Stimulated activated naive B cell treated with anti-CD40 and anti-IgM and Interleukin-4, amounts not matched to agents 10 μg/mL and 1 μg/mL and 100 μg/mL, for 72 hours (primary cell): Measurements from ENCODE around the gene HEG1.
"Not testable (repeated sequence)": the region's sequence is repeated elsewhere in the genome, so short reads cannot be mapped to it uniquely, and the experiment has no call there.

ENCODE experiments used
- ATAC-seq, 2 donors: fragments of 150-1000 bp; cut with Tn5 transposase; replicated peaks; 2 replicates each; pipeline ENCODE4 v1.10.0; 2021; ENCODE audit warnings: moderate library complexity in 1 of 2
- DNase-seq: peaks from one replicate; pipeline ENCODE4 v3.0.0; 2021
- H3K27ac Mint-ChIP-seq: one replicate; pipeline ENCODE4 v1.8.0; 2022; ENCODE audit warnings: mild to moderate bottlenecking, mixed read lengths
- H3K27me3 Mint-ChIP-seq, 2 donors: one replicate each; pipeline ENCODE4 v1.8.0; 2022; ENCODE audit warnings: mixed read lengths in 2 of 2
- H3K36me3 Mint-ChIP-seq, 2 donors: one replicate each; pipeline ENCODE4 v1.8.0; 2022; ENCODE audit warnings: mixed read lengths in 2 of 2, mild to moderate bottlenecking in 1 of 2
- H3K4me1 Mint-ChIP-seq, 2 donors: one replicate each; pipeline ENCODE4 v1.8.0; 2022; ENCODE audit warnings: mixed read lengths in 2 of 2, mild to moderate bottlenecking in 1 of 2
- H3K4me3 Mint-ChIP-seq, 2 donors: one replicate each; pipeline ENCODE4 v1.8.0; 2022; ENCODE audit warnings: mild to moderate bottlenecking in 2 of 2, mixed read lengths in 2 of 2, moderate library complexity in 1 of 2
- H3K9me3 Mint-ChIP-seq, 2 donors: one replicate each; pipeline ENCODE4 v1.8.0; 2022; ENCODE audit warnings: mixed read lengths in 2 of 2, mild to moderate bottlenecking in 1 of 2

HEG1 gene, protein sequence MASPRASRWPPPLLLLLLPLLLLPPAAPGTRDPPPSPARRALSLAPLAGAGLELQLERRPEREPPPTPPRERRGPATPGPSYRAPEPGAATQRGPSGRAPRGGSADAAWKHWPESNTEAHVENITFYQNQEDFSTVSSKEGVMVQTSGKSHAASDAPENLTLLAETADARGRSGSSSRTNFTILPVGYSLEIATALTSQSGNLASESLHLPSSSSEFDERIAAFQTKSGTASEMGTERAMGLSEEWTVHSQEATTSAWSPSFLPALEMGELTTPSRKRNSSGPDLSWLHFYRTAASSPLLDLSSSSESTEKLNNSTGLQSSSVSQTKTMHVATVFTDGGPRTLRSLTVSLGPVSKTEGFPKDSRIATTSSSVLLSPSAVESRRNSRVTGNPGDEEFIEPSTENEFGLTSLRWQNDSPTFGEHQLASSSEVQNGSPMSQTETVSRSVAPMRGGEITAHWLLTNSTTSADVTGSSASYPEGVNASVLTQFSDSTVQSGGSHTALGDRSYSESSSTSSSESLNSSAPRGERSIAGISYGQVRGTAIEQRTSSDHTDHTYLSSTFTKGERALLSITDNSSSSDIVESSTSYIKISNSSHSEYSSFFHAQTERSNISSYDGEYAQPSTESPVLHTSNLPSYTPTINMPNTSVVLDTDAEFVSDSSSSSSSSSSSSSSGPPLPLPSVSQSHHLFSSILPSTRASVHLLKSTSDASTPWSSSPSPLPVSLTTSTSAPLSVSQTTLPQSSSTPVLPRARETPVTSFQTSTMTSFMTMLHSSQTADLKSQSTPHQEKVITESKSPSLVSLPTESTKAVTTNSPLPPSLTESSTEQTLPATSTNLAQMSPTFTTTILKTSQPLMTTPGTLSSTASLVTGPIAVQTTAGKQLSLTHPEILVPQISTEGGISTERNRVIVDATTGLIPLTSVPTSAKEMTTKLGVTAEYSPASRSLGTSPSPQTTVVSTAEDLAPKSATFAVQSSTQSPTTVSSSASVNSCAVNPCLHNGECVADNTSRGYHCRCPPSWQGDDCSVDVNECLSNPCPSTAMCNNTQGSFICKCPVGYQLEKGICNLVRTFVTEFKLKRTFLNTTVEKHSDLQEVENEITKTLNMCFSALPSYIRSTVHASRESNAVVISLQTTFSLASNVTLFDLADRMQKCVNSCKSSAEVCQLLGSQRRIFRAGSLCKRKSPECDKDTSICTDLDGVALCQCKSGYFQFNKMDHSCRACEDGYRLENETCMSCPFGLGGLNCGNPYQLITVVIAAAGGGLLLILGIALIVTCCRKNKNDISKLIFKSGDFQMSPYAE (N-terminal part only)

DNA sequence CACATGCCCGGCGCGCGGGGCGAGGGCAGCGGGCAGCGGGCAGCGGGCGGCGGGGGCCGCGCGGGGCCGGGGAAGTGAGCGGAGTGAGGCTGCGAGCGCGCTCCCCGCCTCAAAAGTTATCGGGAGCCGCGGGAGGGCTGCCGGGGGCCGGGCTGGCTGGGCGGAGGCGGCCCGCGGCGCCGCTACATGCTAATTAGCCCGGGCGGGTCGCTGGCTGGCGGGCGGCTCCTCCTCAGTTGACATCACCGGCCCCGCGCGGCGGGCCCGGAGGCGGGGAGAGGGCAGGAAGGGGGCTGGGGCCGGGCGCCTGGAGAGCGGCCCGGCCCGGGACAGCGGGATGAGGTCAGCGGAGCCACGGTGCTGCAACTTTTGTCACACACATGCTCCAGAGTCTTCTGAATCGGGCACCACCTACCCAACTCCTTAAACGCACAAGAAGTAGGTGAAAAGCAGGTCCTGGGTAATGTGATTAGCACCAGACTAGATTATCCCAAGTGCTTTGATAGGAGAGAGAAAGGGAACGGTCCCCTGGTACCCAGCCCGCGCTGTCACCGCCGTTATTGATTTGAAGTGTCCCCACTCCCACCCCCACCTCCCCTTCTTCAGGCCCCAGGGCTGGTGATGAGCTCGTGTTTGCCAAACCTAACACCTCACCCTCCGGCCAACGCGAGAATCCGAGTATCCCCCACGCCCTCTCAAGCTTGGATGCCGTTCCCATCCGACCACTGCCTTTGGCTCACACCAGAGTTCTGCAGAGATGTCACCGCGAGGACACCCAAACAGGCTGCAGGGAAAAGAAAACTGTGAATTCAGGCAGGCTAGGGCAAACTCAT, at the start of gene HEG1:
TSS of gene HEG1 (minus strand) at position 85 of the 833 bp plus-strand sequence. CDS start 107 bp downstream, outside the sequence.
- ATAC-seq (peak; percentile 69 to 80), DNase-seq (peak; percentile 60)
- Mint-ChIP-seq H3K27ac (peak within 1 kb of the TSS; percentile 90), H3K9me3 (no peaks in the 10 kb centered on the region), H3K27me3 (peaks cover 11 to 18% of the 10 kb centered on the region in 2 donors), H3K4me1 (peaks cover 33 to 39% of the 10 kb centered on the region in 2 donors), H3K4me3 (peak within 1 kb of the TSS; percentile 85 to 93), H3K36me3 (peaks cover 0 to 3% of the 10 kb centered on the region in 2 donors)

DNA sequence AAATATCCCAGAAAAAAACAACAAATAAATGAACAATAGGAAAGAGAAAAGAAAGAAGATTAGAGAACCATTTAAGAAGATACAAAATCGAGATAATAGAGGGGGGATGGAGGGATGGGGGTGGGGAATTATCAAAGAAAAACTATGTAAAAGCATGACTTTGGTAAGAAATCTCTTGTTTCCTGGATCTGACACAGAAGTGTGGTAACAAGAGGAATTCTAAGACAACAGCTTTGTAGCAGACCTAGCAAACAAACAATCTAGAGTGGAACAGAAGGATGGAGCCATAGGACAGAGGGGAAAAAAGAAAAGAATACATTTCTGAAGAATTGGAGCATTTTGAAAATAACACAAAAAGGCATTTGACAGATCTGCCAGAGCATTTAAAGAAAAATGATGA, 49.3 kb upstream of the HEG1 start:
- H3K36me3 Mint-ChIP-seq = peaks cover 5 to 7% of the 10 kb centered on the region in 2 donors
- DNase-seq (no peak), ATAC-seq (no peak)
- no peak overlapping the region for H3K27ac Mint-ChIP-seq
- peaks cover 33 to 43% of the 10 kb centered on the region in 2 donors for H3K4me1 Mint-ChIP-seq
- no peak overlapping the region for H3K4me3 Mint-ChIP-seq
- peaks cover 7 to 15% of the 10 kb centered on the region in 2 donors for H3K27me3 Mint-ChIP-seq
- peaks cover 4 to 7% of the 10 kb centered on the region in 2 donors for H3K9me3 Mint-ChIP-seq

DNA sequence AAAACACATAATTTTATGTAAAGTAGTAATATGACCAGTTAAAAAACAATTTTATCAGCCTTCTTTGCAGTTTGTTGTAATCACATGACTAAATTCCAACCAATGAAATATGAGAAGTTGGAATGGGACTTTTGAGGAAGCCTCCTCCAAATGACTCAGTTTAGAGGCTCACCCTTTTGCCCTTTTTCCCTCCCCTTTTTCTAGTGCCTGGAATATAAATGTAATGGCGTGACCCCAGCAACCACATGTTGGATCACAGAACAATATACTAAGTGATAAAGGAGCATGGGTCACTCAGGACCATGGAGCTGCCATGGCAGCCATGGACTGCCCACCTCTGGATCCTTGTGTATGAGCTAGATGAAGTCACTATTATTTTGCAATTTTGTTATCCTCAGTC, 48.8 kb upstream of the HEG1 start:
- Mint-ChIP-seq H3K27ac (peak overlapping the region; percentile 9), H3K36me3 (peaks cover 8 to 11% of the 10 kb centered on the region in 2 donors), H3K4me1 (peaks cover 28 to 38% of the 10 kb centered on the region in 2 donors), H3K4me3 (no peak overlapping the region), H3K9me3 (peaks cover 6 to 11% of the 10 kb centered on the region in 2 donors), H3K27me3 (peaks cover 7 to 20% of the 10 kb centered on the region in 2 donors)
- DNase-seq (no peak), ATAC-seq (no peak)

DNA sequence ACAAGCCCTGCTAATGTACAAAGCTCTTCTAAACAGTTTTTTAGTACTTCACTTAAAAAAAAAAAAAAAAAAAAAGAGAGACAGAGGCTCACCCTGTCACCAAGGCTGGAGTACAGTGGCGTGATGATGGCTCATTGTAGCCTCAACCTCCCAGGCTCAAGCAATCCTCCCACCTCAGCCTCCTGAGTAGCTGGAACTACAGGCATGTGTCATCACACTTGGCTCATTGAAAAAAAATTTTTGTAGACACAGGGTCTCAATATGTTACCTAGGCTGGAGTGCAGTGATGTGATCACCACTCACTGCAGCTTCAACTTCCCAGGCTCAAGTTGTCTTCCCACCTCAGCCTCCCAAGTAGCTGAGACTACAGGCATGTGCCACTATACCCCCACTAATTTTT, 47.6 kb upstream of the HEG1 start:
- H3K27ac Mint-ChIP-seq = peak overlapping the region; percentile 53
- H3K27me3 Mint-ChIP-seq = peaks cover 7 to 20% of the 10 kb centered on the region in 2 donors
- no peak overlapping the region for H3K4me3 Mint-ChIP-seq
- H3K9me3 Mint-ChIP-seq = peaks cover 6 to 16% of the 10 kb centered on the region in 2 donors
- peaks cover 8 to 14% of the 10 kb centered on the region in 2 donors for H3K36me3 Mint-ChIP-seq
- H3K4me1 Mint-ChIP-seq = peaks cover 19 to 25% of the 10 kb centered on the region in 2 donors
- ATAC-seq (no peak), DNase-seq (no peak)

DNA sequence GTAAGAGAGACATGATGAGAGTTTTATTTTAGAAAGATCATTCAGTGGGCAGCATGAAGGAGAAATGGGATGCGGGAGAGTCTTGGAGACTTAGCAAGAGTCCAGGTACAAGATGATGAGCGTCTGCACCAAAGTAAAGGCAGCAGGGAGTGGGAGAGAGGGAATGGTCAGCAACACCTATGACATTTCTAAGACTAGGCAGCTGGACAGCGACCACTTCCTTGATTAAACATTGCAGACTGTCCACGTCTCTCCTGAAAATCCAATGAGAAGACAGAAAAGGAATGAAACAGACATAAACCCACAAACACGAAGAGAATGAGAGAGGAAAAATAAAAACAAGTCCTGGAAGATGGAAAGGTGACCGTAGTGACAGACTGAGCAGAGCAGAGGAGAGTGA, 46.7 kb upstream of the HEG1 start:
- Mint-ChIP-seq H3K9me3 (peaks cover 6 to 16% of the 10 kb centered on the region in 2 donors), H3K4me1 (peaks cover 11 to 16% of the 10 kb centered on the region in 2 donors), H3K27ac (no peak overlapping the region), H3K4me3 (no peak overlapping the region), H3K27me3 (peaks cover 7 to 20% of the 10 kb centered on the region in 2 donors), H3K36me3 (peaks cover 8 to 14% of the 10 kb centered on the region in 2 donors)
- DNase-seq (no peak), ATAC-seq (no peak)

DNA sequence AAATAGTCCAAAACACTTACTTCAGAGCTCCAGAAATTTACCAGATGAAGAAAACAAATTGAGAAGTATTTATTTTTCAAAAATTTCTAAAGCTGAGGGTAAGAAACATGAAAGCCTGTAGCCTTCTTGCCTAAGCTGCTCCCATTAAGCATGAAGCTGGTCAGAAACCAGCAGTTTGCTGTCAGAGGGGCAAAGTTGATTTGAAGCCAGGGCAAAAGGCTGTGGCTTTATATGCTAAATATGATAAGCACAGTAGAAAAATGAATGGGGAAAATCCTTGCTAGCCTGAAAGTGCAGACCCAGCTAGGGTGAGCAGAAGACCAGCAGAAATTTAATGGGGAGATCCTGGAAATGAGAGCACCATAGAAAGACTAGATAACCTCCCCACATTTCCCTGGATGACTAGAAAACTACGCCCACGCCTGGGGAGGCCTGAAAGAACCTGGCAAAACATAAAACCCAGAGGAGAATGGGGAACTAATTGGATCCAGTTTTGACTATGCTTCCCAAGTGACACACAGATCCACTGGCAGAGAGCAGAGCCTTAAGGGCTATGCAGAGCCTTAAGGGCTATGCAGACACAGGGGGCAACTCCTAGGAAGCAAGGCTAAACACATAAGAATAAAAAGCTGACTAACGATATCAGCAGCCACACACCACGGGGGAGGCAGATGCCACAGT, 43.0 kb upstream of the HEG1 start:
- Mint-ChIP-seq H3K4me3 (no peak overlapping the region), H3K27me3 (peaks cover 7 to 13% of the 10 kb centered on the region in 2 donors), H3K36me3 (peaks cover 3 to 7% of the 10 kb centered on the region in 2 donors), H3K27ac (no peak overlapping the region), H3K9me3 (peaks cover 2 to 9% of the 10 kb centered on the region in 2 donors), H3K4me1 (peaks cover 3% of the 10 kb centered on the region in 2 donors)
- DNase-seq (no peak), ATAC-seq (peak in 1 of 2 donors; percentile 39)

DNA sequence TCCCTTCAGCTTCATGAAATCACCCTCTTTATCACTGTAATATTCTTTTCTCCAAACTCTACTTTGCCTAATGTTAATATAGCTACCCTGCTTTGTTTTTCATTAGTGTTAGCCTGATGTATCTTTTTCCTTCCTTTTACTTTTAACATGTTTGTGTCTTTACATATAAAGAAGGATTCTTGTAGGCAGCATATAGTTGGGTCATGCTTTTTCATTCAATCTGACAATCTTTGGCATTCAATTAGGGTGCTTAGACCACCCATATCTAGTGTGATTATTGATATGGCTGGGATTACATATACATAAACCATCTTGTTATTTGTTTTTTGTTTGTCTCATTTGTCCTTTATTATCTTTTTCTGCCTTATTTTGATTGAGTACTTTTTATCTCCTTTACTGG, 34.9 kb upstream of the HEG1 start:
- Mint-ChIP-seq H3K27me3 (no peaks in the 10 kb centered on the region), H3K4me1 (no peaks in the 10 kb centered on the region), H3K36me3 (peaks cover 0 to 4% of the 10 kb centered on the region in 2 donors), H3K9me3 (peaks cover 0 to 2% of the 10 kb centered on the region in 2 donors), H3K27ac (no peak overlapping the region), H3K4me3 (no peak overlapping the region)
- ATAC-seq = no peak
- no peak for DNase-seq

DNA sequence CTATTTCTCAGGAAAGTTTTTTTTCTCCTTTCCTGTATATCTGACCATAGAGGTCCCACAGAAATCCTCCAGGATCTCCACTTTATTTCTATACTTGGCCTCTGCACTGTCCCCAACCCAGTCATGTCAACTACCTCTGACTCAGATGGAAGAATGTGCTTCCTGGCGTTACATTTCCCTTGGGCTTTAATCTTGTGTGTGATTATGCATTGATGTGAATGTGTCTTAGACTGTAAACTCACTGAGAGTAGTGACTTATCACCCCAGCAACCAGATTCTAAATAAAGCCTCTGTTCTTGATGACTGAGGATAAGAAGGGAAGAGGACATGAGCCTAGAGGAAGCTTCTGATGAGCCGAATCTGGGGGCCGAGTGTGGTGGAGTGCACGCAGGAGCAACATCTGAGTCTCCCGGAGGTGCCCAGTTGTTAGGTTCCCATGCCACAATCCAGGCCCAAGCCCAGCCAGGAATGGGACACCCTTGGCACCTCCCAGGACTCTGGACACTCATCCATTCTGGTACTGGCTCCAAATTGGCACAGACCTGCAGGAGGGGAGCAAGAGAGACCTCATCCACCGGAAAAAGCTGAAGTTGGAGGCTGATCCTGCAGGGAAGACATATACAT, 32.1 kb upstream of the HEG1 start:
- H3K9me3 Mint-ChIP-seq = peaks cover 0 to 2% of the 10 kb centered on the region in 2 donors
- peaks cover 0 to 4% of the 10 kb centered on the region in 2 donors for H3K36me3 Mint-ChIP-seq
- H3K4me1 Mint-ChIP-seq = no peaks in the 10 kb centered on the region
- no peak overlapping the region for H3K4me3 Mint-ChIP-seq
- no peak for DNase-seq
- H3K27ac Mint-ChIP-seq = no peak overlapping the region
- ATAC-seq = no peak
- peaks cover 0 to 9% of the 10 kb centered on the region in 2 donors for H3K27me3 Mint-ChIP-seq

DNA sequence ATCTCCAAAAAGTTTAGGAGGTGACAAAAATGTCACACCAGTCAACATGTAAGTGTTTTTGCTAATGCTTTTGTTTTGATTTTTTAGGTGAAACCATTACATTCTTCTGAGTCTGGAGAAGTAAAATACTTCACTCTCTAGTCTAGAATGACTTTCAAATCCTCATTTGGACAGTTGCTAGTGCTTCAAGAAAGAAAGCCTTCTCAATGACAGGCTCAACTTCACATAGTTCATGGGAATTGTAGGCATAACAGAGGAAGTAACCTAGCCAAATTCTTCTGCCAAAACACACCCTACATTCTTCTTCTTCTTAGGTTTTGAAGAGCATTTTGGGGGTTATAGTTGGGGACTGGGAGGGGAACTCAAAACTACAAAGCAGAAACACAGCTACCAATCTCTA, 29.4 kb upstream of the HEG1 start:
- Mint-ChIP-seq H3K4me1 (no peaks in the 10 kb centered on the region), H3K27me3 (peaks cover 0 to 9% of the 10 kb centered on the region in 2 donors), H3K4me3 (no peak overlapping the region), H3K27ac (no peak overlapping the region), H3K36me3 (peaks cover 0 to 6% of the 10 kb centered on the region in 2 donors), H3K9me3 (no peaks in the 10 kb centered on the region)
- no peak for DNase-seq
- ATAC-seq = no peak

DNA sequence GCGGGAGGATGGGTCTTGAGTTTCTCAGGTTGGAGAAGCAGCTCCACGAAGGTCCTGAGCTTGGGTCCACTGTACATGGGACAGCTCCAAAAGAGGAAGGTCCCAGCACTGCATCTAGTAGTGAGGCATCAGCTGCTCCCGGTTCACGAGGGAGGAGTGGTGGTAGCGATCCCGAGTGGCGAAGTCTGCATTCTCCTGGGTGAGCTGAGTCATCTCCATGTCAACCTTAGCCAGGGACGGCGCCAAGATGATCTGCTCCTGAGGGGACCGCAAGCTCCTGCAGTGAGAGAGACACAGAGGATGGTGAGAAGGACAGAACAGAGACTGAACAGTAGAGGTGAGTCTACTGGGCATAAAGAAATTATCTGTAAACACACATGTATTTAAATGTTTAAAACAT, 28.0 kb upstream of the HEG1 start:
- Mint-ChIP-seq H3K9me3 (no peaks in the 10 kb centered on the region), H3K4me3 (no peak overlapping the region), H3K27ac (no peak overlapping the region), H3K27me3 (peaks cover 0 to 9% of the 10 kb centered on the region in 2 donors), H3K4me1 (no peaks in the 10 kb centered on the region), H3K36me3 (peaks cover 0 to 5% of the 10 kb centered on the region in 2 donors)
- DNase-seq (no peak), ATAC-seq (no peak)

DNA sequence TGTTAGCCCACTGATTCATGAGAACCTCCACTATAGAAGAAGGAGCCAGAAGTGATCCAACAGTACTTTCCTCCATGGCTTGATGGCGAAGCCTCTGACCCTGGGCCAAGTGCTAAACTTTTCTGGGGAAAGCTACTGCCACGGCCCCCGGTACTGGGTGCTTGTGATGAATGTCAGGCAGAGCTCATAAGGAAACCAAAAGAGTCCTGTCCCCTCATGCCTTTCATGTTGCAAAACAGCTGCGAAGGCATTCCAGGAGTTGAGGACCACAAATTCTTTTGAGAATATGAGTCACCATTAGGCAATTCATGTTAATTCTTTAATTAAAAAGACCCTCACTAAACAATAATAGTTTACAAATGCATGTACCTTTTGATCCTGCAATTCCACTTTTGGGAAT, 26.5 kb upstream of the HEG1 start:
- H3K4me1 Mint-ChIP-seq, DNase-seq, ATAC-seq, H3K36me3 Mint-ChIP-seq, H3K4me3 Mint-ChIP-seq, H3K27me3 Mint-ChIP-seq, H3K9me3 Mint-ChIP-seq, H3K27ac Mint-ChIP-seq: not testable (repeated sequence)

DNA sequence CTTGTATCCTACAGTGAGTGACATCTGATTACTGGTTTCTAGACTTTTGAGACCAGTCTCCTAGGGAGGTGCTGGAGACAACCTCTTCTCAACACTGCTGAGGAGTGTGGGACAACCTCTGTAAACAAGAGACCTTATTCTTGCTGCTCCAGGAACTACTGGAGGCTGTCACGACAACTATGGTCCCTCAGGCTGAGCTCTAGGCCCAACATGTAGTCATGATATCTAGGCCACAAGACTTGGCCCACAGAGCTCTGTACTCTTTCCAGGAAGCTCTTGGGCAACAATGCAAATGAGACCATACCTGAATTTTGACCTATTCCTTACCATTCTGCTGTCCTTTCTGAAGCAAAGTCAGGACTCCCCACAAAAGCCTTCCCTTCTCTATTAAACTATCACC, 24.3 kb upstream of the HEG1 start:
- DNase-seq (no peak), ATAC-seq (no peak)
- no peak overlapping the region for H3K4me3 Mint-ChIP-seq
- H3K36me3 Mint-ChIP-seq = peaks cover 0 to 2% of the 10 kb centered on the region in 2 donors
- H3K4me1 Mint-ChIP-seq = peaks cover 4 to 8% of the 10 kb centered on the region in 2 donors
- no peak overlapping the region for H3K27ac Mint-ChIP-seq
- no peaks in the 10 kb centered on the region for H3K9me3 Mint-ChIP-seq
- H3K27me3 Mint-ChIP-seq = peaks cover 0 to 9% of the 10 kb centered on the region in 2 donors
